SHP77 treated with DMSO at 0.1 percent for 48 hours (cell line): ENCODE measurements around the gene KRTAP24-1.

ENCODE experiments used
- DNase-seq: peaks from one replicate; lab custom pipeline; 2025; lab: John Stamatoyannopoulos, UW

KRTAP24-1 gene

DNA sequence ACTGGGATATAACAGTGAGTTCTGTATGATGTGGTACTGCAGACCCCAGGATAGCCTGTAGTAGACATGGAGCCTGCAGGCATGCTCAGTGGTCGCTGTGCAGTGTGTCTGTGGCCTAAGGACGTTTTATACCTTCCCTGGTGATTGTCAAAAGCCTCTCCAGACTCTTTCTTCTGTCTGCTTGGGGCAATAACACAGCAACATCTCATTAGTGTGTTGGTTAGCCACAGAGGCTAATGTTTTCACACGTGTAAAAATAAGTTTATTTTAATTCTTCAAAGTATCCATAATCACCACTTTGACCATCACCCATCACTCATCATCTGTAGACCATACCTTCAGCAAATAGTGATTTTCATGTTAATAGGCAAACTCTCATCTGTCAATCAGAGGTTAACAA lies at the start of gene KRTAP24-1:
Gene KRTAP24-1 (minus strand): TSS at position 101 of the 400 bp plus-strand sequence. CDS start 18 bp downstream, at position 83.
- no peak for DNase-seq

DNA sequence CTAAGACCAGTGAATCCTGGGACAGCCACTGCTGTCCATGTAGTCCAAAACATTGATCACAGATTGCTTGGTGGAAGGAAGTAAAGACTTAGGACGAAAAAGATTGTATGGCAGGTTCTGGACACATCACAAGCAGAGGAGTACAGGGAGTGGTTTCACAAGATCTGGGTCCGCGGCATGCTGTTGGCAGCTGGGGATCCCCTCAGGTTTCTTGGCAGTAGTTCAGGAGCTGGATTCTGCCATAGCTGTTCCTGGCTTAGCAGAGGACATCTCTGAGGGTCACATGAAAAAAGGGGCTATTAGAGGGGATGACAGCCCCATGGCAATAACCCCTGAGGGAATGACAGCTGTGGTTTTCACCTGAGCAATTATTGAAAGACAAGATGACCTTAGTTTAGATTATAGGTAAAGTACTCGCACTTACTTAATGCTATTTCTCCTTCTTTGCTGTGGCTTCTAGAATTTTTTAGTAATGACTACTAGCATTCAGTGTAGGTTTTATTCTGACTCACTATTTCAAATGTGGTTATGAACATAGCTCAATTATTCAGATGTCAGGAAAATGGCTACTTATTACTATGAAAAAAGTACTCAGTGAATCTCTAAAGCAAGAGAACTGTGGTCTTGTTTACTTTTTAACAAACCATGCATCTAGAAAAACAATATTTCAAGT lies 46.6 kb upstream of the KRTAP24-1 start:
- DNase-seq, result no peak

DNA sequence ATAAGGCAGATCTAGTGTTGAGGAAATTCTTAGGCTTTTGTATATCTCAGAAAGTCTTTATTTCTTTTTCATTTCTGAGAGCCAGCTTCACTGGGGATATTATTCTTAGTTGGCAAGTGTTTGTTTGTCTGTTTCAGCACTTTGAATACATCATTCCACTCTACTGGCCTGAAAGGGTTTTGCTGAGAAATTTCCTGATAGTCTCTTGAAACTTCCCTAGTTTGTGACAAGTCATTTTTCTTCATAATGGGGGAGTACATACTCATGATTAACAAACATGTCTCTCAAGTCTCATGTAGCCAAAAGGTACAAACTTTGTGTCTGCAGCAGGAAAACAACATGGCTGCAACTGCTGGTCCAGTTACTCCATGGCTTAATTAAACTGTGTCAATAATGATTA lies 43.6 kb upstream of the KRTAP24-1 start:
- no peak for DNase-seq

DNA sequence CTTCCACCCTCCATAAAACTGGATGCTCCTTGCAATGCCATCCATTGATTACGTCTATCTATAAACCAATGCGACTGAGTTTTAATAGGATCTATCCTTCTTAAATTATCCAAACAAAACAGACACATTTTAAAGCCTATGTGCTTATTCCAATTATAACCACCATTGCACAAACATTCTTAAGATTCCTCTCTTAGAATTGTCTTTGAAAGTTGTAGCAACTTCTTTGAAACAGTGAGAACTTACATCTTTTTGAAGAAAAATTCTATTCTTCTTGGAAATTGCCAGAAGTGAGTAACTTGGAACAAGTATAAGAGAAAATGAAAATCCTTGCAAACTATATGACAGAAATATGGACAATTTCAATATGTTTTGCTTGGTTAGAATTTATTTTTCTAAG lies 37.5 kb upstream of the KRTAP24-1 start, which contains the start of gene KRTAP26-1:
Gene KRTAP26-1 (minus strand): TSS at position 101 of the 400 bp plus-strand sequence. CDS start 280 bp downstream, outside the sequence.
- DNase-seq, result no peak

DNA sequence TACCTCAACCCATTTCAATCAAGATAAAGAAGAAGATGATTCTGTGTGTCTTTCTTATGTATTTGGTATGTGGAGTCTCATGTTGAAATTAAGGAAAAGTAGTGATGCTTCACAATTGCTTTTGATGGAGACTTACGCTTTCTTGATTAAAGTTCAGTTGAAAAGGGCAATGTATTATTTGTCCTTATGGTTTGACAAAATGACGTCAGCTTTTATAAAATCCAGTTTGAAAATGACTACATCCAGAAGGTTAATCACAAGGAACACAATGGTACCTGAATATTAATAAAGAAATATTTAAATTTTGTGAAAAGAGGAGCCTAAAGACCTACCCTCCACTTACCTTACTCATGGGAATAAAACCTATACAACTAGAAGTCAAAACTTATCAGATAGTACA lies 33.0 kb upstream of the KRTAP24-1 start:
- DNase-seq, result no peak

GRCh38 chr21:30306884-30307283 lies 24.1 kb upstream of the KRTAP24-1 start:
- peak; percentile 62 for DNase-seq

GRCh38 chr21:30305136-30305535 lies 22.4 kb upstream of the KRTAP24-1 start:
- DNase-seq, result no peak

- DNase-seq, result no peak
These were observed 6.5 kb upstream of the KRTAP24-1 start, which contains the start of gene KRTAP25-1 for GRCh38 chr21:30289215-30289614. KRTAP25-1 (minus strand) TSS chr21:30289514; CDS start chr21:30289490, 24 bp downstream.

DNA sequence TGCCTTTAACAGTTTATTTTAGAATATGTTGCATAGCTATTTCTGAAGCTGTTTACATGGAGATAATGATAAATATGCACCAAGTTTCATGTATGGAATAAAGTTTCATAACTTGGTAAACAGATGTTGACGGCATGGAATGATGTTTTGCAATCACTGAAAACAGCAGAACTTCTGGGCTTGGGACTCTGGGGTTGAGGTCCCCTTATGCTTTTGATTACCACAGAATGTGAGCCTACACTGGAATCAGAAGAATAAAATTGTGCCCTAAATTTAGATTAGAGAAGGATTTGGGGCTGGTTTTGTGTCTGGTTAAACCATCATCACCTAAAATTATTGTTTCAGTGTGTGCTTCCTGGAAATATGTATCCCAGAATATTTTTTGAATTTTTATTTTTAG lies 11.1 kb downstream of the KRTAP24-1 start:
- DNase-seq, result no peak

- no peak for DNase-seq
These were observed 11.6 kb downstream of the KRTAP24-1 start for GRCh38 chr21:30271156-30271555.

- no peak for DNase-seq
These were observed 12.8 kb downstream of the KRTAP24-1 start for GRCh38 chr21:30269803-30270530.

DNA sequence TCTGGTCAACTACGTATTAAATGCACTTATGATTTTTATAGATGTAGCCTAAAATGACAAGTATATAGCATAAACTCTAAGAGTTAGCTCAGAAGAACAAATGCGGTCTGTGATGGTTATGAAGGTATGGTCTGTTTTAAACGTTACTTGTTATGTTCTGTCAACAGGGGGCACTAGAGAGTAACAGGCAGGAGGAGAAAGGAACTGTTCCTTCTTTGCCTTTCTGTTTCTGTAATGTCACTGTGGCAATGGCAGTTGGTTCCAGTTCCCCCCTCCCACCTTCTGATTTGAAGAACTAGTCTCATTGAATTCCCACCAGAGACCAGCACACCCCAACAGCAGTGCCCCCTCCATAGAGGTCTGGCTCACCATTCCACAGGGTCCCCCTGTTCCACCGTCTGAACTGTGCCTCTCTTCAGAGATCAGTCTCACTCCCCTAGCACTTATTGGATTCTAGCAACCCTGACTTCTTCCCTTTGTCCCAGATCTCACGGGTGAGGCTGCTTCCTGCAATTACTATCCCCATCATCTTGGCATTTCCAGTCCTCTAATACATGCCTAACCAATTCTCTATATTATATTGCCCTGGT lies 14.0 kb downstream of the KRTAP24-1 start:
- DNase-seq, result peak; percentile 18

GRCh38 chr21:30257773-30258172 lies 25.0 kb downstream of the KRTAP24-1 start:
- DNase-seq, result peak; percentile 7

- DNase-seq, result no peak
These were observed 26.6 kb downstream of the KRTAP24-1 start for GRCh38 chr21:30256100-30256499.

DNA sequence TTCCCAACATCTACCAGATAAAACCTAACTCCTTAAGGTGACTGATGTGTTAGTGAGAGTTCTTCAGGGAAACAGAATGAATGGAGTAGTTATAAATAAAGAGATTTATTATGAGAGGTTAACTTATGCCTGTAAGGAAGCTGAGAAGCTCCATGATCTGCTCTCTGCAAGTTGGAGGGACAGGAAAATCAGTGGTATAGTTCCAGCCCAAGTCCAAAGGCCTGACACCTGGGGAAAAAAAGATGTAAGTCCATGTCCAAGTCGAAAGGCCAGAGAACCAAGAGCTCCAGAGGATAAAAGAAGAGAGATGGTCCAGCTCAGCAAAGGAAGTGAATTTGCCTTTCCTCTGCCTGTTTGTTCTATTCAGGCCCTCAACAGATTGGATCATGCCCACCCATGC lies 27.1 kb downstream of the KRTAP24-1 start:
- no peak for DNase-seq

DNA sequence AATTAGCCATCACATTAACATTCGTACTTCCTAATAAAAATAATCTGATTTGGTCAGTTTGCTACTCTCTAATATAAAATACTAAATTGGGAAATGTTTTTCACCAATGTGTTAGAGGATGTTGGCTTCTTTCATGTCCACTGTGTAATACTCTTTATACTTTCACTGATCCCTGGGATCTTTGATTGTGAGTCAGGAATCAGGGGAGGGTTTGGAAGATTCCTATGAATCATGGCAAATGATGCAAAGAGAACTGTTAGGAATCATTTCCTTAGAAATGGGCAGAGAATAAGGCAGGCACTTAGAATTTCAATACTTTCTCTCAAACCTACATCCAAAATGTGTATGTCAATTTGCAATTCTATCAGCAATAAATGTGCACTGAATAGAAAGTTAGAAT lies 31.0 kb downstream of the KRTAP24-1 start:
- no peak for DNase-seq

- no peak for DNase-seq
These were observed 32.8 kb downstream of the KRTAP24-1 start for GRCh38 chr21:30249936-30250335.

- DNase-seq, result no peak
These were observed 33.9 kb downstream of the KRTAP24-1 start for GRCh38 chr21:30248844-30249243.

DNA sequence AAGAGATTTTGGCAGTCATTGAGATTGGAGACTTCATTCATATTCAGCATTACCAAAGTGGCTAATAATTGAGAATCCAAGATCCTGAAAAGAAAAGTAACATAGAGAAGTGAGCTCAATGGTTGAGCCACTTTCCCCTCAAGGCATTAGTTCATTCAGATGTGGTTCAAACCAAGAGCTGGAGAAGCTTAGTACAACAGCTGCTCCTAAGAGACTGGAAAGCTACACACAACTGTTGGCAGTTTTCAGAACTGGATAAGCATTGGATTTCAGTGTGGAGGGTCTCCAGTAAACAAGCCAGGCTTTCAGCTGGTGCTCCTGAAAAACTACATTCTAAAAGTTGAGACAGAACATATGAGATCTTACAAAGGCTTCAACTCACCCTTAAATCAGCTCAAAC lies 37.7 kb downstream of the KRTAP24-1 start:
- DNase-seq, result no peak

DNA sequence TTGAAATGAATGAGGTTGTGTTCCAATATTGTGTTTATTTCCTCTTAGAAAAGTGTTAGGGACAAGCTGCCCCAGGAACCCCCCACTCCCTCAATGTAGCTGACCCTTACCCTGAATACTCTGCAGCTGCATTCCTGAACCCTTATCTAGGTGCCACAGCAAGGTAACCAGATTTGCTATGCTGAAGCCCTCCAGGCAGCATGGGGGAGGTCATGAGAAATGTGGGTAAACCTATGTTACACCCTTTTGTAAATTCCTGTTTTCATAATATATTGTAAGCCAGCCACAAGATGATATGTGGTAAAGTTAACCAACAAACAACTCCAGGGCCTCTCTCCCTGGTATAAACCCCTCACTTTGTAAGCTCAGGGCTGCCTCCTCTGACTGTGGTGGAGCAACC lies 39.1 kb downstream of the KRTAP24-1 start:
- DNase-seq, result no peak

DNA sequence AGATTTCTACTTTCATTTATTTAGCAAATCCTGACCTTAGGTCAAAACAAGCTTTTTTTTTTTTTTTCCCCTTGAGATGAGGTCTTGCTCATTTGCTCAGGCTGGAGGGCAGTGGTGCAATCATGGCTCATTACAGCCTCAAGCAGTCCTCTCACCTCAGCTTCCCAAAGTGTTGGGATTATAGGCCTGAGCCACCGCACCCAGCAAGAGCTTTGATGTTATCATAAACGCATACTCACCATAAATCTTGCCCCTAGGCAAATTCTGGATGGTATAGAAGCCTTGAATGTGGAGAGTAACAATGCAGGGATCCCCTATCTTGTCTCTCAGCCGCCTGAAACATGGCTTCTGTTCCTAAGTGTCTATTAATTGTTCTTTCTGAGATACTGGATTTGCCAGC lies 42.1 kb downstream of the KRTAP24-1 start:
- DNase-seq, result no peak

- DNase-seq, result no peak
These were observed 44.6 kb downstream of the KRTAP24-1 start for GRCh38 chr21:30238168-30238567.

GRCh38 chr21:30234643-30235042 lies 48.1 kb downstream of the KRTAP24-1 start:
- no peak for DNase-seq
